GM21447 (cell line): ENCODE results near the gene PRPS1.
"Not testable (repeated sequence)": the region's sequence is repeated elsewhere in the genome, so short reads cannot be mapped to it uniquely, and the experiment has no call there.

Source experiments
- ATAC-seq: cut with Tn5 transposase; IDR thresholded peaks from one replicate; pipeline ENCODE4 v1.9.1; 2021; ENCODE audit not compliant: unreplicated experiment

PRPS1 gene

GRCh38 chrX:107627838-107628661, at the start of gene PRPS1:
Gene PRPS1 (plus strand): TSS chrX:107628510. CDS start chrX:107628629, 119 bp downstream.
- ATAC-seq, result peak; percentile 99

GRCh38 chrX:107579956-107580355, 48.4 kb upstream of the PRPS1 start:
- ATAC-seq, result no peak

- ATAC-seq, result no peak
These were observed 46.4 kb upstream of the PRPS1 start for GRCh38 chrX:107581923-107582322.

- no peak for ATAC-seq
These were observed 39.1 kb upstream of the PRPS1 start for GRCh38 chrX:107589243-107589642.

GRCh38 chrX:107596651-107597050, 31.7 kb upstream of the PRPS1 start:
- no peak for ATAC-seq

- ATAC-seq, result no peak
These were observed 31.0 kb upstream of the PRPS1 start for GRCh38 chrX:107597264-107597663.

GRCh38 chrX:107597791-107598190, 30.5 kb upstream of the PRPS1 start:
- no peak for ATAC-seq

GRCh38 chrX:107599450-107599861, 28.9 kb upstream of the PRPS1 start:
- ATAC-seq, result no peak

- no peak for ATAC-seq
These were observed 27.9 kb upstream of the PRPS1 start for GRCh38 chrX:107600366-107600765.

GRCh38 chrX:107601326-107601725, 27.0 kb upstream of the PRPS1 start:
- ATAC-seq, result no peak

GRCh38 chrX:107601759-107602158, 26.6 kb upstream of the PRPS1 start:
- ATAC-seq, result no peak

GRCh38 chrX:107602694-107603239, 25.5 kb upstream of the PRPS1 start:
- no peak for ATAC-seq

- no peak for ATAC-seq
These were observed 24.7 kb upstream of the PRPS1 start for GRCh38 chrX:107603429-107604159.

GRCh38 chrX:107609061-107609460, 19.2 kb upstream of the PRPS1 start:
- ATAC-seq, result not testable (repeated sequence)

GRCh38 chrX:107610667-107611066, 17.6 kb upstream of the PRPS1 start:
- ATAC-seq, result no peak

GRCh38 chrX:107619885-107620322, 8.4 kb upstream of the PRPS1 start:
- no peak for ATAC-seq

- ATAC-seq, result no peak
These were observed 3.4 kb upstream of the PRPS1 start for GRCh38 chrX:107624893-107625292.

- ATAC-seq, result no peak
These were observed 2.6 kb upstream of the PRPS1 start for GRCh38 chrX:107625739-107626138.

GRCh38 chrX:107626481-107626880, 1.8 kb upstream of the PRPS1 start:
- no peak for ATAC-seq

GRCh38 chrX:107626916-107627315, 1.4 kb upstream of the PRPS1 start:
- no peak for ATAC-seq

GRCh38 chrX:107628662-107629539, 591 bp downstream of the PRPS1 start:
- peak; percentile 41 for ATAC-seq
